ENCODE results near the gene SPINDOC.
"Not testable (repeated sequence)": the region's sequence is repeated elsewhere in the genome, so short reads cannot be mapped to it uniquely, and the experiment has no call there.

The SPINDOC gene

DNA sequence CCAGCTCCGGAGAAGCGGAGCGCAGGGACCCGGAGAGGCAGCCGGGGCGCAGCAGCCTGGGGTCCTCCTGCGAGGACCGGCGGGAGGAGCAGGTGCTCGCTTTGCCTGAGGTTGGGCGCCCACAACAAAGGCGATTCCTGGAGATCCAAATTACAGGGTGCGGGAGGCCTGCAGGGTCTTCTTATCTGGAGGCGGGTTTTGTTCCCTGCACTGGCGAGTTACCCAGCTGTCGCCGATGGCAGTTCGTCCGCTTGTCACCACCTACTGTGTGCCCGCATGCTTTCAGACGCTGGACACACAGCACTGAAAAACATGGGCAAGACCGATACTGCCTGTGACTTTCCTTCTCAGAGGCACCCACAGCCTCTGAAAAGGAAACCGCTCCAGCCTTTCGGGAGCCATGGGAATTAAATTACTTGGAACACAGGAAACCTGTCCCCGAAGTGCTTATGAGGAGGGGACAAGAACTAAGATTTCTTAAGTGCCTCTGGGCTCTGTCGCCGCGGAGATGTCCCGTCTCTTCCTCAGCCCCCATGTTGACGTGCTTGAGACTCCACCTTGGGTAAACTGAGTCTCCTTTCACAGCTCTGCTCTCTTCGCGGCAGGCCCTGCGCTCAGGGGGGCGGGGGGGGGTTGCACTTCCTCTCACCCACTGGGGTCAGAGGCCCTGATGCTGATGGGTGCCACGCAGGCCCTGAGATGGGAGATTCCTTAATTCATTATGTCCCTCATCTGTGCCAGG is 43.4 kb upstream of the SPINDOC start:
- Mint-ChIP-seq H3K9me3 (no peaks in the 10 kb centered on the region), H3K4me1 (ENCODE audit: low read depth in 2 of 2) (peaks cover 7 to 9% of the 10 kb centered on the region in 2 donors), H3K4me3 (peak overlapping the region; percentile 53 to 55), H3K36me3 (ENCODE audit: insufficient read depth) (peaks cover 2% of the 10 kb centered on the region), H3K27ac (no peak overlapping the region), H3K27me3 (peaks cover 11 to 23% of the 10 kb centered on the region in 2 donors)
- ATAC-seq (replicated peaks) (no peak), DNase-seq (no peak)

DNA sequence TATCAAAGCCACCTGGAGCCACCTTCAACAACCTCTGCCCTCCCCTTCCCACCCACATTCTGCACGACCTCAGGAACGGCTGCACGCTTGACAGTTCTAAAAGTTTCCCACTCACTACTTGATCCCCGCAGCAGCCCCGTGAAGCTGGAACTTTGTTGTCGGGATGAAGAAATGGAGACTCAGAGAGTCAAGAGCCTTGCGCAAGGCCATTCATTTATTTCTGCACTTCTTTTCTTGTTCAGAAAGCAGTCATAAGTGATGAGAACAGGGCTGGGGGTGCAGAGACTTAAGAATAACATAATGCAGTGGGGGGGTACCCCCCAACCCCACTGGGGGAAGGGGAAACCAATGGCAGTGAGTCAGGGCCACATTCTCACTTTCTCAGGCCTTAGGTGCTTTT is 42.5 kb upstream of the SPINDOC start:
- no peak overlapping the region for H3K4me3 Mint-ChIP-seq
- H3K4me1 Mint-ChIP-seq (ENCODE audit: low read depth in 2 of 2), result peaks cover 7 to 9% of the 10 kb centered on the region in 2 donors
- DNase-seq, result no peak
- H3K27ac Mint-ChIP-seq, result no peak overlapping the region
- H3K36me3 Mint-ChIP-seq (ENCODE audit: insufficient read depth), result peaks cover 2% of the 10 kb centered on the region
- ATAC-seq (replicated peaks), result no peak
- no peaks in the 10 kb centered on the region for H3K9me3 Mint-ChIP-seq
- peaks cover 11 to 23% of the 10 kb centered on the region in 2 donors for H3K27me3 Mint-ChIP-seq

DNA sequence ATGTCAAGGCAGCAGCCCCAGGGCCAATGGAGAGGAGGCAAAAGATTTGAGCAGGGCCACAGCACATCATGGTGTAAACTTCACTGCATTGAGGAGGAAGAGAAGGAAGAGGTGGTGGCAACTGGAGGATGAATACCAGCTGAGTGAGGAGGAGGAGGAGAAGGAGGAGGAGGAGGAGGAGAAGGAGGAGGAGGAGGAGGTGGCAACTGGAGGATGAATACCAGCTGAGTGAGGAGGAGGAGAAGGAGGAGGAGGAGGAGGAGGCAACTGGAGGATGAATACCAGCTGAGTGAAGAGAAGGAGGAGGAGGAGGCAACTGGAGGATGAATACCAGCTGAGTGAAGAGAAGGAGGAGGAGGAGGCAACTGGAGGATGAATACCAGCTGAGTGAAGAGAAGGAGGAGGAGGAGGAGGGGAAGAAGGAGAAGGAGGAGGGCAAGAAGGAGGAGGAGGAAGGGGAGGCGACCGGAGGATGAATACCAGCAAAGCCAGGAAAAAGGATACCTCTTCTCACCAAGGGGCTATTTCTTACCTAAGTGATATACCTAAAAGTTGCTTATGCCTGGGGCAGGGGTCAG is 41.4 kb upstream of the SPINDOC start:
- not testable (repeated sequence) for H3K4me3 Mint-ChIP-seq; H3K4me1 Mint-ChIP-seq (ENCODE audit: low read depth in 2 of 2); ATAC-seq (replicated peaks); DNase-seq; H3K9me3 Mint-ChIP-seq; H3K36me3 Mint-ChIP-seq (ENCODE audit: insufficient read depth); H3K27ac Mint-ChIP-seq
- H3K27me3 Mint-ChIP-seq, result peaks cover 11 to 23% of the 10 kb centered on the region in 2 donors

DNA sequence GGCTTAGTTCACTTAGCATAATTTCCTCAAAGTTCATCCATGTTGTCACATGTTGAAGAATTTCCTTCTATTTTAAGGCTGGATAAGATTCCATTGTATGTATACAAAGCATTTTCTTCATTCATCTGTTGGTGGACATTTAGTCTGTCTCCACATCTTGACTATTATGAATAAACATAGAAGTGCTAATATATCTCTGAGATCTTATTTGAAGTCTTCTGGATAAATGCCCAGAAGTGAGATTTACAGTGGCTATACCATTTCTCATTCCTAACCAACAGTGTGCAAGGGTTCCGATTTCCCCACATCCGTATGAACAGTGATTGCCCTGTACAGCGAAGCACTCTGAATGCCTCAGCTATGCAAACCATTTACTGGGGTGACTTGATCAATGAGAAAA is 38.1 kb upstream of the SPINDOC start:
- Mint-ChIP-seq H3K9me3 (no peaks in the 10 kb centered on the region), H3K27me3 (peaks cover 11 to 40% of the 10 kb centered on the region in 2 donors), H3K4me3 (no peak overlapping the region), H3K36me3 (ENCODE audit: insufficient read depth) (no peaks in the 10 kb centered on the region), H3K4me1 (ENCODE audit: low read depth in 2 of 2) (peaks cover 0 to under 1% of the 10 kb centered on the region in 2 donors), H3K27ac (no peak overlapping the region)
- DNase-seq, result no peak
- no peak for ATAC-seq (replicated peaks)

DNA sequence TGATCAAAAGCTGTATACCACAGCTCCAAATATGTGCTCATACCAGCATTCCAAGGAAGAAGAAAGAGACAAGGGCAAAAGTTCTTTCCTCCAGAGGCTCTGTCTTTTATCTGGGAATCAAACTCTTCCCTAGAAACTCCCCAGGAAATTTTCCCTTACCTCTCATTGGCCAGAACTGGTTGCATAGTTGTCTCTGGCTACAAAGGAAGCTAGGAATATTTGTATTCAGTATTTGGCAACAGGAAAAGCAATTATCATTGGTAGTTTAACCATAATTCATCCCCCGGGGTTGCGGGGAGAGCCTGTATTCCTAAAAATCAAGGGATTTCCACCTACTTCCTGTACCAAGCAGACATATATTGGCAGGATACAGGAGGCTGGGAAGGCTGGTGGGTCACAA is 34.2 kb upstream of the SPINDOC start:
- ATAC-seq (replicated peaks) (no peak), DNase-seq (no peak)
- Mint-ChIP-seq H3K27ac (no peak overlapping the region), H3K36me3 (ENCODE audit: insufficient read depth) (no peaks in the 10 kb centered on the region), H3K4me1 (ENCODE audit: low read depth in 2 of 2) (no peaks in the 10 kb centered on the region), H3K27me3 (peaks cover 0 to 22% of the 10 kb centered on the region in 2 donors), H3K4me3 (no peak overlapping the region), H3K9me3 (no peaks in the 10 kb centered on the region)

DNA sequence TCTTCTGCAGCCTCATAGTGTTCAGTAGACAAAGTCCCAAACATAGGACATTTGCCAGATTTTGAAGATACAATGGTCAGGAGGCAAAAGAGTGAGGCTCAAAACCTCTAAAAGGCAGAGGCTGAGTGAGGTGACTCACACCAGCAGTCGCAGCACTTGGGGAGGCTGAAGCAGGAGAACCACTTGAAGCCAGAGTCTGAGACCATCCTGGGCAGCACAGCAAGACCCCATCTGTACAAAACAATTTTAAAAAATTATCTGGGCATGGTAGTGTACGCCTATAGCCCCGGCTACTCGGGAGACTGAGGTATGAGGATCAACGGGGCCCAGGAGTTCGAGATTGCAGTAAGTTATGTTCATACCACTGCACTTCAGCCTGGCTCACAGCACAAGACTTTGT is 30.5 kb upstream of the SPINDOC start:
- no peaks in the 10 kb centered on the region for H3K9me3 Mint-ChIP-seq
- H3K4me1 Mint-ChIP-seq (ENCODE audit: low read depth in 2 of 2), result no peaks in the 10 kb centered on the region
- H3K4me3 Mint-ChIP-seq, result no peak overlapping the region
- DNase-seq (no peak), ATAC-seq (replicated peaks) (no peak)
- peaks cover 7 to 17% of the 10 kb centered on the region in 2 donors for H3K27me3 Mint-ChIP-seq
- H3K36me3 Mint-ChIP-seq (ENCODE audit: insufficient read depth), result no peaks in the 10 kb centered on the region
- no peak overlapping the region for H3K27ac Mint-ChIP-seq

DNA sequence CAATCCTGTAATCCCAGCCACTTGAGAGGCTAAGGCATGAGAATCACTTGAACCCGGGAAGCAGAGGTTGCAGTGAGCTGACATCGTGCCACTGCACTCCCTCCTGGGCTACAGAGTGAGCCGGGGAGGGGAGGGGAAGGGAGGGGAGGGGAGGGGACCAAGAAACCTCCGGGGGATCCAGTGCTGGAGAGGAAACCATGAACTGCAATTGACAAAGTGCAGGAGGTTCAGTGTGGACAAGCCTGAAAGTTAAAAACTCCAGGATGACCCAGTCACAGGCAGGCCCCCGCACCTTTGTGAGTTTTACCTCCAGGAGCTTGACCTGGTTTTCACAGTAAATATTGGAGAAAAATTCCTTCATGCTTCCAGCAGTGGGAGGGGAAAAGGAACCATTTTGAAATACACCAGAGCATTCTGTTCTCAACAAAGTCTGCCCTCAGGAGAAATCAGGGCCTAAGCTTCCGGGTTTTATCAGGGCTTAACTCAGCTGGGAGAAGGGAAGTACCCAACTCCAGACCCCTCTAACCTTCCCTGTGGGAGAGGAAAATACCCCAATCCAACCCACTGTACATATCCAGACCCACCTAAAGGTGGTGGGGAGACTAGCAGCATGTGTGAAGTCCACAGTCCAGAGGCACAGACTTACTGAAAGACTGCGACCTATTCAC is 29.2 kb upstream of the SPINDOC start:
- Mint-ChIP-seq H3K4me3 (no peak overlapping the region), H3K9me3 (no peaks in the 10 kb centered on the region), H3K27me3 (peaks cover 7 to 13% of the 10 kb centered on the region in 2 donors), H3K4me1 (ENCODE audit: low read depth in 2 of 2) (no peaks in the 10 kb centered on the region), H3K27ac (no peak overlapping the region), H3K36me3 (ENCODE audit: insufficient read depth) (no peaks in the 10 kb centered on the region)
- no peak for ATAC-seq (replicated peaks)
- no peak for DNase-seq

DNA sequence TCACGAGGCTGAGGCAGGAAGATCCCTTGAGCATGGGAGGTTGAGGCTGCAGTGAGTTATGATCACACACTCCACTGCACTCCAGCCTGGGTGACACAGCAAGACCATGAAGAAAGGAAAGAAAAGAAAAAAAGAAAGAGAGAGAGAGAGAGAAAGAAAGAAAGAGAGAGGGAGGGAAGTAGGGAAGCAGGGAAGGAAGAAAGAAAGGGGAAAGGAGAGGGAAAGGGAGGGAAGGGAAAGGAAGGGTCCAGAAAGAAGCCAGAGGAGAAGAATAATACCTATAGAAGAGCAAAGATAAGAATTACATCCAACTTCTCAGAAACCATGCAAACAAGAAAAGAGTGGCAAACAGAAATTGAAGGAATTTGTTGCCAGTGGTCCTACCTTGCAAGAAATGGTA is 27.4 kb upstream of the SPINDOC start:
- peaks cover 3% of the 10 kb centered on the region in 2 donors for H3K4me1 Mint-ChIP-seq (ENCODE audit: low read depth in 2 of 2)
- H3K27me3 Mint-ChIP-seq, result peaks cover 0 to 7% of the 10 kb centered on the region in 2 donors
- no peak for ATAC-seq (replicated peaks)
- H3K36me3 Mint-ChIP-seq (ENCODE audit: insufficient read depth), result no peaks in the 10 kb centered on the region
- no peaks in the 10 kb centered on the region for H3K9me3 Mint-ChIP-seq
- H3K27ac Mint-ChIP-seq, result no peak overlapping the region
- H3K4me3 Mint-ChIP-seq, result no peak overlapping the region
- DNase-seq, result no peak

DNA sequence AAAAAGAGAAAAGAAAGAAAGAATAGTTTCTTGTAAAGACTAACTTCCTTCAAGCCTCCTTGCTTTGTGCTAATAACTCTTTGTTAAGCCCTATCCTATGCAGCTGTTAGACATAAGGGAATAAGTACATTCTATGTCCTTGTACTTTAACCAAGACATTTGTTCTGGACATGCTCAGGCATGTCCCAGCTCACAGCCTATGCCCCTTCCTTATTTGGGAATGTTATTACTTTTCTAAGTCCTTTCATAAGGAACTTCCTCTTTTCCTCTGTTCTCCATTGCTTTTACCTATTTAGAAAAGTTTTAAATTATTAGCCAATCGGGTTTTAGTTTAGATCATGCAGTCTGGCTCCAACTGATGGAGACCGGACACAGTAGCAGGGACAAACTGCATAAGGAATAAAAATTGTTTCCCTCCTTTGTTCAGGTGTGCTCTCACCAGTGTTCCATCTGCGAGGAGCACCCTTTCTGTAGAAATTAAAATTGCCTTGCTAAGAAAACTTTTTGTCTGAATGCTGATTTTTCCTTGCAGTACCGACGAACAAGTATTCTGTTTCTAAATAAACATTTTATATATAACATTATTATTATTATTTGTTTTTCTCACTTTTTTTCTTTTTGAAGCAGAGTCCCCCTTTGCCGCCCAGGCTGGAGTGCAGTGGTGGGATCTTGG is 21.6 kb upstream of the SPINDOC start:
- no peaks in the 10 kb centered on the region for H3K36me3 Mint-ChIP-seq (ENCODE audit: insufficient read depth)
- no peak overlapping the region for H3K27ac Mint-ChIP-seq
- no peak overlapping the region for H3K4me3 Mint-ChIP-seq
- H3K9me3 Mint-ChIP-seq, result peaks cover 5 to 7% of the 10 kb centered on the region in 2 donors
- ATAC-seq (replicated peaks), result no peak
- DNase-seq, result no peak
- H3K4me1 Mint-ChIP-seq (ENCODE audit: low read depth in 2 of 2), result peaks cover 3% of the 10 kb centered on the region in 2 donors
- peaks cover 11 to 22% of the 10 kb centered on the region in 2 donors for H3K27me3 Mint-ChIP-seq

DNA sequence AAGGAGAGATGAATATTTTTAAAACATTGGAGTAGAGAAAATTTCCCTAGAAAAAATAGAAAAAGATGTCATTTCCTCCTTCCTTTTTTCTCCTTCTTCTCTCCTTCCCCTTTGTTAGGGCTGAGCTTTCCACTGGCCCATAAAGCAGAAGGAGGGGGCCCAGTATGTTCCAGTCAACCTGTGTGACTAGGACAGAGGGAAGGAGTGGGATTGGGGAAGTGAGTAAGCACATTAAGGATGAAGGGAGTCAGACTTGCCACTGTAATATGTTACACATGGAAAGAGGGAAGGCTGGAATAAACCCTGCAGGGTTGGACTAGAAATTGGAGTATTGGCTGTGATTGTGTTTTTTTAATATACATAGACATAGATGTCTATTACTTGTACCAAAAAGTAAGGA is 20.1 kb upstream of the SPINDOC start:
- Mint-ChIP-seq H3K4me3 (no peak overlapping the region), H3K36me3 (ENCODE audit: insufficient read depth) (no peaks in the 10 kb centered on the region), H3K9me3 (peaks cover 5 to 7% of the 10 kb centered on the region in 2 donors), H3K27me3 (peaks cover 22 to 37% of the 10 kb centered on the region in 2 donors), H3K27ac (no peak overlapping the region), H3K4me1 (ENCODE audit: low read depth in 2 of 2) (peaks cover 3% of the 10 kb centered on the region in 2 donors)
- ATAC-seq (replicated peaks) (no peak), DNase-seq (no peak)

DNA sequence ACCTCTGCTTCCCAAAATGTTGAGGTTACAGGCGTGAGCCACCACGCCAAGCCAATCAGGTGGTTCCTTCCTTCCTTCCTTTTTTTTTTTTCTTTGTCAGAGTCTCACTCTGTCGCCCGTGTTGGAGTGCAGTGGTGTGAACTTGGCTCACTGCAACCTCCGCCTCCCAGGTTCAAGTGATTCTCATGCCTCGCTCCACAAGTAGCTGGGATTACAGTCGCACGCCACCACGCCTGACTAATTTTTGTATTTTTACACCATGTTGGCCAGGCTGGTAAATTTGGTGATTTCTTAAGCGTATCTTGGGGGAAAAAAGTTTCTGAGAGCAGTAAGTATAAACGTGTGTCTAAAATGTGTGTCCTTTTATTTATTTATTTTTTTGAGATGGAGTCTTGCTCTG is 18.2 kb upstream of the SPINDOC start:
- ATAC-seq (replicated peaks) (no peak), DNase-seq (no peak)
- Mint-ChIP-seq H3K27me3 (peaks cover 26 to 43% of the 10 kb centered on the region in 2 donors), H3K36me3 (ENCODE audit: insufficient read depth) (no peaks in the 10 kb centered on the region), H3K4me3 (no peak overlapping the region), H3K4me1 (ENCODE audit: low read depth in 2 of 2) (peaks cover 3% of the 10 kb centered on the region in 2 donors), H3K9me3 (peaks cover 5 to 7% of the 10 kb centered on the region in 2 donors), H3K27ac (no peak overlapping the region)

DNA sequence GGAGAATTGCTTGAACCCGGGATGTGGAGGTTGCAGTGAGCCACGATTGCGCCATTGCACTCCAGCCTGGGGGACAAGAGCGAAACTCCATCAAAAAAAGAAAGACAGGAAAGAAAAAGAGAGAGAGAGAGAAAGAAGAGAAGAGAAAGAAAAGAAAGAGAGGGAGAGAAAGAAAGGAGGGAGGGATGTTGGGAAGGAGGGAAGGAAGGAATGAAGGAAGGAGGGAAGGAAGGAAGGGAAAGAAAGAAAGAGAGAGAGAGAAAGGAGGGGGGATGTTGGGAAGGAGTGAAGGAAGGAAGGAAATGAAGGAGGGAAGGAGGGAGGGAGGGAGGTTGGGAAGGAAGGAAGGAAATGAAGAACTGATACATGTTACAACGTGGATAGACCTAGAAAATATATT is 12.3 kb upstream of the SPINDOC start:
- Mint-ChIP-seq H3K9me3 (no peaks in the 10 kb centered on the region), H3K27ac (no peak overlapping the region), H3K4me1 (ENCODE audit: low read depth in 2 of 2) (no peaks in the 10 kb centered on the region), H3K27me3 (peaks cover 27 to 28% of the 10 kb centered on the region in 2 donors), H3K4me3 (no peak overlapping the region), H3K36me3 (ENCODE audit: insufficient read depth) (no peaks in the 10 kb centered on the region)
- DNase-seq (no peak), ATAC-seq (replicated peaks) (no peak)

DNA sequence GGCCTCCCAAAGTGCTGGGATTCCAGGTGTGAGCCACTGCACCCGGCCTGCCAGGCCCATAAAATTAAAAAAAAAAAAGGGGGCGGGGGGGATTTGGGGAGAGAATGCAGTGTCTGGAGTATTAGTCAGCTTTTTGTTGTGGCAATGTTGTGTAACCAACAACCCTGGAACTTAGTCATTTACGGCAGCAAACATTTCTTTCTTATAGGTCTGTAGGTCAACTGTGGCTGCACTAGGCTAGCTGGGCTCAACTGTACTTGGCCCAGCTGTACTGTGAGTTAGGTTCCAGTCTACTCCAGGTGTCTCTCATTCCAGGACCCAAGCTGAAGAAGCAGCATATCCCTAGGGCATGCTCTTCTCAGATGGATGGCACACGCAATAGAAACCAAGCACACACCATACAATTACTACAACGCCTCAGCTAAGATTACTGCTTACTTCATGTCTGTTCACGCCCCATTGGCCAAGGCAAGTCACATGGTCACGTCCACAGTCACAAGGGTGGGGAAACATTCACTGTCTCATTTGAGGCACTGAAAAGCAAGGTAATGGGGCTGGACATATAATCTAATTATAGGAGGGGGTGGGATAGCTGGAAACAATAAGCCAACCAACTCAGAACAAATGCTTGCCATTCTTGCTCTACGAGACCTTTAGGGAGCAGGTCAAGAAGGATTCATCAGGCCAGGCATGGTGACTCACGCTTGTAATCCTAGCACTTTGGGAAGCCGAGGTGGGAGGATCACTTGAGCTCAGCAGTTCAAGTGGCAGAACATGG is 10.4 kb upstream of the SPINDOC start:
- Mint-ChIP-seq H3K4me1 (ENCODE audit: low read depth in 2 of 2) (no peaks in the 10 kb centered on the region), H3K36me3 (ENCODE audit: insufficient read depth) (no peaks in the 10 kb centered on the region), H3K4me3 (no peak overlapping the region), H3K9me3 (no peaks in the 10 kb centered on the region), H3K27ac (no peak overlapping the region), H3K27me3 (peaks cover 9 to 12% of the 10 kb centered on the region in 2 donors)
- ATAC-seq (replicated peaks) (no peak), DNase-seq (no peak)
